HG02678 (cell line): ENCODE results near the gene KRTAP4-6.
"Not testable (repeated sequence)": the region's sequence is repeated elsewhere in the genome, so short reads cannot be mapped to it uniquely, and the experiment has no call there.

ENCODE experiments used
- ATAC-seq: cut with Tn5 transposase; IDR thresholded peaks from one replicate; pipeline ENCODE4 v1.9.1; 2021; ENCODE audit warnings: mild to moderate bottlenecking, moderate library complexity; ENCODE audit not compliant: unreplicated experiment

KRTAP4-6 gene

DNA sequence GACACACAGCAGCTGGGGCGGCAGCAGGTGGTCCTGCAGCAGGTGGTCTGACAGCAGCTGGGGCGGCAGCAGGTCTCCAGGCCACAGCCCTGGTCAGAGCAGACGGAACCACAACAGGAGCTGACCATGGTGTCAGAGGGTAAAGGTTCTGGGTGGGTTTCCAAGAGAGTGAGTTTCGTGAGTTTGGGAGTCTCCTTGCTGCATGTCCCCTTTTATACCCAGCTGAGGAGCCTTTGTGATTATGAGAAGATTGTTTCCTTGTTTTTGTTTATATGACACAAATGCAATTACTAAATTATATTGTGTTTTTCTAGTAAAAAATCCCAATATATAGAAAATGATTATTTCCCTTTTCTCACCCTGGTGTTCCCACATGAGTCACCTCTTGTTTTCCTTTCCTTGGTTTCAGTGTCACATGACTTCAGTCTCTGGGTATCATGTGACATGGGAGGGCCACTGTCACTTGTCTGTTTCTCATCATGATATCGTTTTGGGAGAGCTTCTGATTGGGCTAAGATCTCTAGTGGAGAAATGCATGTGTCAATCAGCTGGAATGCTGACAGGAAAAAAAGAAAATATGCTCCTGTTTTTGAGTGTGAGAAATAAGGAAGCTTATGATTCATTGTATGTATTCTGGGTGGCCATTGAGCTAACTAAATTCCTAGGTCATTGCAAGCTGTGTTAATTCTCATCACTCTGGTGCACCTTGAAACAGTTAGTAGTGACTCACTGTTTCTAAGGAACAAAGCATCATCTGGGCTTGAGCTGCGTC is at the start of gene KRTAP4-6:
Gene KRTAP4-6, minus strand, starts transcription at position 185 of the 772 bp plus-strand sequence. Its CDS starts 57 bp downstream, at position 128.
- ATAC-seq = no peak

DNA sequence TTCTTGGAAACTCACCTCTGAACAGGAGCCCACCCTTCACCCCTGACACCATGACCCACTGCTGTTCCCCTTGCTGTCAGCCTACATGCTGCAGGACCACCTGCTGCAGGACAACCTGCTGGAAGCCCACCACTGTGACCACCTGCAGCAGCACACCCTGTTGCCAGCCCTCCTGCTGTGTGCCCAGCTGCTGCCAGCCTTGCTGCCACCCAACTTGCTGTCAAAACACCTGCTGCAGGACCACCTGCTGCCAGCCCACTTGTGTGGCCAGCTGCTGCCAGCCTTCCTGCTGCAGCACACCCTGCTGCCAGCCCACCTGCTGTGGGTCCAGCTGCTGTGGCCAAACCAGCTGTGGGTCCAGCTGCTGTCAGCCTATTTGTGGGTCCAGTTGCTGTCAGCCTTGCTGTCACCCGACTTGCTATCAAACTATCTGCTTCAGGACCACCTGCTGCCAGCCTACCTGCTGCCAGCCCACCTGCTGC is 49.5 kb upstream of the KRTAP4-6 start, which contains the start of gene KRTAP9-1:
Gene KRTAP9-1, plus strand, starts transcription at position 51 of the 482 bp plus-strand sequence. Its CDS starts 0 bp downstream, at position 51.
- not testable (repeated sequence) for ATAC-seq

DNA sequence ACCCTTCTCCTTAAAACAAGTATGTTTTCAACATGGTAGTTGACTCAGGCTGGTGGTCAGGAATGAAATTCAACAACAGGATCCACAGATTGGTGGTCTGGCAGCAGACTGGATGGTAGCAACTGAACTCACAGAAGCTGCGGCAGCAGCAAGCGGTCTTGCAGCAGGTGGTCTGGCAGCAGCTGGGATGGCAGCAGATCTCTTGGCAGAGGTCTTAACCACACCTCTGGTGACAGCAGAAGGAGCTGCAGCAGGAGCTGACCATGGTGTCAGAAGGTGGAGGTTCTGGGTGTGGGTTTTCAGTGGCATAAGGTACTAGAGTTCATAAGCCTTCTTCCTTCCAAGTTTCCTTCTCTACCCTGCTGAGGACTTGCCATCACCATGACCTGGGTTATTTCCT is 46.5 kb upstream of the KRTAP4-6 start:
- ATAC-seq = no peak

DNA sequence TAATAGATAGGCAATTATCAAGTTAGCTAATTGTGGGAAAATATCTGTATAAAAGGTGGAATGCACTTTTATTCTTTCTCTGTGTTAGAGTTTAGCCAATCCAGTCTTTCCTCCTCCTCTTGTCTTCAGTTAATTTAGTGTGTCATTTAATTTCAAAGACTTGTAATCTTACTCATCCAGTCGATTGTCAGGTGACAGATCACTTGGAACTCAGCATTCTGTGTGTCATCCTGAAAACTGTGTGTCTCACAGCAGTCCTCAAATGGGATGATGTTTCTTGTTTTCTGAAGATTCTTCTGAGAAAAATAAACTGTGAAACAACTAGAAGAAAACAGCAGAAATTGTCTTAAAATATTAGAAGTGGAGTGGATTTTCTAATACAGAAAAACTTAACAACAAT is 44.7 kb upstream of the KRTAP4-6 start:
- ATAC-seq = no peak

DNA sequence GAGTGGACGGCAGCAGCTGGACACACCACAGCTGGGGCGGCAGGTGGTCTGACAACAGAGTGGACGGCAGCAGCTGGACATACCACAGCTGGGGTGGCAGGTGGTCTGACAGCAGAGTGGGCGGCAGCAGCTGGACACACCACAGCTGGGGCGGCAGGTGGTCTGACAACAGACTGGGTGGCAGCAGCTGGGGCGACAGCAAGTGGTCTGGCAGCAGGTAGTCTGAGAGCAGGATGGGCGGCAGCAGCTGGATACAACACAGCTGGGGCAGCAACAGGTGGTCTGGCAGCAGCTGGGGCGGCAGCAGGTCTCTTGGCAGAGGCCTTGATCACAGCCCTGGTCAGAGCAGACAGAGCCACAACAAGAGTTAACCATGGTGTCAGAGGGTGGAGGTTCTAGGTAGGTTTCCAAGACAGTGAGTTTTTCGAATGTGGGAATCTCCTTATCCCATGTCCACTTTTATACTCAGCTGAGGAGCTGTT is 44.2 kb upstream of the KRTAP4-6 start, which contains the start of gene KRTAP4-1:
Gene KRTAP4-1, minus strand, starts transcription at position 432 of the 482 bp plus-strand sequence. Its CDS starts 57 bp downstream, at position 375.
- ATAC-seq = no peak

DNA sequence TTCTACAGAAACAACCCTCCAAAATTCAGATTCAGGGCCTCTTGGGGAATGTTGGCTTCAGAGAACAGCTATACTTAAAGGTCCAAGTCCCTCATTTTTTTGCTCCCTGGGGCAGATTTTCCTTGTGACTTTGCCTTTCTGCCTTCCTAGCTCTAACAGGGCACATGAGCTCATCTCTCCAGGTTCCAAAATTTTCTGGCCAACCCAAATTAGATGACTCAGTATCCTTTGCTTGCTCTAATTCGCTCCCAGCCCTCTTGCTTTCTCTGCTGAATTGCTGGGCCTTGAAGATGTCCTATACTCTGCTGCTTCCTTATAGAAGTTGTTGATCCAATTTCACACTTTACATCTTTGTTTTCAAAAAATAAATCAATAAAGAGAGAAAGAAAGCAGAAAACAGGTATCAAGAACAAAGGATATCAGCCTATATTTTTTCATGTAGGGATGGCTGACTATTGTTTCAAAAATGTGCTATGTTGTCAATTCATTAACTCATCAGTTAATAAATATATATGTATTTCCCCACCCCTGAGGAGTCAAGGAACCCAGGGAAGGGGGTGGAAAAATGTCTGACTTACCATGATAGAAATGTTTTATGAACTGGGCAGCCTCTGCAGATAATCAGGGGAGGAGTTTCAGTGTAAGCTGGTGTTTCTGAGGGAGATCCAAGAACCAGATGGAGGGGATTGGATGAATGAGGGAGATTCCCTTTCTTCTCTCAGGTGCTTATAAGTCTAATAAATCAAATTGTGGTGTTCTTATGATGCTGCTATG is 38.7 kb upstream of the KRTAP4-6 start:
- no peak for ATAC-seq

DNA sequence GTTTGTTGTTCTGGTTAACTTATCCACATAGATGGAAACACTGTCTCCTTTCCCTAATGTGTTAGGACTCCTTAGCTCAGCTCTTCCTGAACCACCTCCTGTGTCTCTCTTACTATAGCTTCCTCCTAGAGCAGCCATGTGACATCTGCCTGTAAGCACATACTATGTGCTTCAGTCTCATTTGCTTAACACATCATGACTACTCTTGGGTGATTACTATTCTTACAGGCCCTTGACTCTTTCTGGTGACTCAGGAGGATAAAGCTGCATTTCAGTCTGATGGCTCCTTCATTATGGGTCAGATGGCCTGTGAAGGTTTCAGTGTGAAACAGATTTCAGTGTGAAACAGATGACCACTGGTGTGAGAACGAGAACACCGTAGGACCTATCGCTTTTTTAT is 38.0 kb upstream of the KRTAP4-6 start:
- ATAC-seq = no peak

DNA sequence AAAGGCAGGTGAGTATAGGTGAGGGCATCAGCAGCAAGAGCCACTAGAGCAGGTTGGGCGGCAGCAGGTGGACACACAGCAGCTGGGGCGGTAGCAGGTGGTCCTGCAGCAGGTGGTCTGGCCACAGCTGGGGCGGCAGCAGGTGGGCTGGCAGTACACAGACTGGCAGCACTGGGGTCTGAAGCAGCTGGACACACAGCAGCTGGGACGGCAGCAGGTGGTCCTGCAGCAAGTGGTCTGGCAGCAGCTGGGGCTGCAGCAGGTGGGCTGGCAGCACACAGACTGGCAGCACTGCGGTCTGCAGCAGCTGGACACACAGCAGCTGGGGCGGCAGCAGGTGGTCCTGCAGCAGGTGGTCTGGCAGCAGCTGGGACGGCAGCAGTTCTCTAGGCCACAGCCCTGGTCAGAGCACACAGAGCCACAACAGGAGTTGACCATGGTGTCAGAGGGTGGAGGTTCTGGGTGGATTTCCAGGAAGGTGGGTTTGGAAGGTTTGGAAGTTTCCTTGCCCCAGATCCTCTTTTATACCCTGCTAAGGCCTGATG is 37.5 kb upstream of the KRTAP4-6 start, which contains the start of gene KRTAP4-2:
Gene KRTAP4-2, minus strand, starts transcription at position 495 of the 545 bp plus-strand sequence. Its CDS starts 57 bp downstream, at position 438.
- ATAC-seq = no peak

DNA sequence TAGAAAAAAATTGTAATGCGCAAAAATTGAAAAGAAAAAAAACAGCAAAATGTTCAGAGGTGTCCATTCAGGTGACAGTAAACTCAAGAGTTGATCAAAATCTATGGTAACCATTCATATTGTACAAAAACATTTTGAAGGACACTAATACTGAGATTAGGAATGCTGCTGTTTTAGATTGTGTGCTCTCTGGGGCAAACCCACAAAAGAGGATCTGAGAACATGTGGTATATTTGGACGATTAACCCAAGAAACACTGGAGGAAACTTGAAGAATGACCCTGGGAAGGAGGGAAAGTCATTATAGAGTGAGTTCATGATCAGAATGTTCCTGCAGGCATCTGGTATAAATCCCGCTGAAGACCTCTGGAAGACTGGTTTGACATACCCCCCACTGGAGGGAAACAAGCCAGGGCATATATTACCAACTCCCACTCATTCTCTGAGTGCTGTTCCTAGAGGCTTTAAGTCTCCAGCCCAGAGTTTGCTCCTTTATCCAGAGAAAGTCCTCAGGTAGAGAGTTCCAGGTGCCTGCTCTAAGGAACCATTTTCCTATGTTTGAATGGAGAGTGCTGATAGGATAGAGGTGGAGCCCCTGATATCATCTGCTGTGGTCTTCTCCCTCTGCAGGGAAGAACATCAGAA is 36.5 kb upstream of the KRTAP4-6 start:
- ATAC-seq = no peak

DNA sequence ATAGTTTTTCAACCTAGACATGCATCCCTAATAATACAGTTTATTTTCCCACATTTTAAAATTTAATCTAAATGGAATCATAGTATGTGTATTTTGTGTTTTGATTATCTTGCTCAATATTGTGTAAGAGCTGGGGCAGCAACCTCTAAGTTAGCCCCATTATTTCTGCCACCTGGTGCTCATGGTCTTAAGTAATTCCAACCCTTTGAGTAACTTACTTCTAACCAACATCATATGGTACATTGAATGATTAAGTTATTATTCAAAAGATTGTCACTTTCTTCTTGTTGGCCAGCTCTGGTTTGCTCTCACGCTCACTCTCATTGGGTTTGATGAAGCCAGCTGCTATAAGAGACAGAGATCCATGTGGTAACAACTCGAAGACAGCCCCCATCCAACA is 31.5 kb upstream of the KRTAP4-6 start:
- ATAC-seq = no peak

DNA sequence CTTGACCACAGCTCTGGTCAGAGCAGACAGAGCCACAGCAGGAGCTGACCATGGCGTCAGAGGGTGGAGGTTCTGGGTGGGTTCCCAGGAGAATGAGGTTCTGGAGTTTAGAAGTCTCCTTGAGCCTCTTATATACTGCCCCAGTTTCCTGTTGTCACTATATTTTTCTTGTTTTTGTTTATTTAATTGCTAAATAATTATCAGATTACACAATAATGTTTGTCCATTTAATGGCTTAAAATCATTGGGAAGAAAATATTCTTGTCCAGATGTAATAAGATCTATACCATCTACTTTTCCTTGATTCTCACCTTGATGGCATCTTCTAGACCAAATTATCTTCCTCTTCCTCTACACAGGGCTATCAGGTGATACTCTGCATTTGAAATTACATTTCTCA is 27.8 kb upstream of the KRTAP4-6 start, which contains the start of gene KRTAP4-3:
Gene KRTAP4-3, minus strand, starts transcription at position 101 of the 400 bp plus-strand sequence. Its CDS starts 49 bp downstream, at position 52.
- ATAC-seq = no peak

DNA sequence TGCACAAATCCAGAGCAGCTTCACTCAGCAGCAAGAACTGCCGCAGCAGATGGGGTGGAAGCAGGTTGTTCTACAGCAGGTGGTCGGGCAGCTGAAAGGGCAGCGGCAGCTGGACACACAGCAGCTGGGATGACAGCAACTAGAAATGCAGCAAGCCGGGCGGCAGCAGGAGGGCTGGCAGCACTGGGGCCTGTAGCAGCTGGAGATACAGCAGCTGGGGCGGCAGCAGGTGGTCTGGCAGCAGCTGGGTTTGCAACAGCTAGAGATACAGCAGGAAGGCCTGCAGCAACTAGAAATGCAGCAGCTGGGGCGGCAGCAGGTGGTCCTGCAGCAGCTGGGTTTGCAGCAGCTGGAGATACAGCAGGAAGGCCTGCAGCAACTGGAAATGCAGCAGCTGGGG is 27.2 kb upstream of the KRTAP4-6 start:
- no peak for ATAC-seq

DNA sequence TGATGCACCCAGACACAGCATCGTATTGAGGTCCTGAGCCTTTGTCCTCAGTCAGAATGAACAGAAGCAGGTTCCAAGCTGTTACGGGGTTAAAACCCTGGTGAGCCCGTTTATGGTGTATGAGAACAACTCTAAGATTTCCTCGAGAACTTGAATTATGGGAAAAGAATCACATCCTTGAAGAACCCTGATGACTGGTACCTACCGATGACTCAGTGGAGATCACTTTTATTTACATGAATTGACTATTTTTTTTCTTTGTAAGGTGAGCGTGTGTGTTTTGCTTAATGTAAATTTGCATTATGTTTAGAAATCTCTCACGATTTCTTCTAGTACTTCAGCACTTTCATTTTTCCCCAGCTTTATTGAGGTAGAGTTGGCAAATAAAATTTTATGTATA is 23.5 kb upstream of the KRTAP4-6 start:
- ATAC-seq = no peak

DNA sequence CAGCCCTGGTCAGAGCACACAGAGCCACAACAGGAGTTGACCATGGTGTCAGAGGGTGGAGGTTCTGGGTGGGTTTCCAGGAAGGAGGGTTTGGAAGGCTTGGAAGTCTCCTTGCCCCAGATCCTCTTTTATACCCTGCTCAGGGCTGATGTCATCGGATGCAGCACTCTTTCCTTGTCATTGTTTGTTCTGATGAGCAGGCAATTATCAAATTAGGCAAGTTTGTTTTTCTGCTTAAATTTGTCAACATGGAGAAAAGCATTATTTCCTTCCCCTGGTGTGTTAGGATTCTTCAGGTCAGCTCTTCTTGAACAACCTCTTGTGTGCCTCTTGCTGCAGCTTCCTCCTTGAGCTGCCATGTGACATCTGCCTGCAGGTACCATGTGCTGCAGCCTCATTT is 20.3 kb upstream of the KRTAP4-6 start, which contains the start of gene KRTAP4-4:
Gene KRTAP4-4, minus strand, starts transcription at position 101 of the 400 bp plus-strand sequence. Its CDS starts 57 bp downstream, at position 44.
- ATAC-seq = no peak

DNA sequence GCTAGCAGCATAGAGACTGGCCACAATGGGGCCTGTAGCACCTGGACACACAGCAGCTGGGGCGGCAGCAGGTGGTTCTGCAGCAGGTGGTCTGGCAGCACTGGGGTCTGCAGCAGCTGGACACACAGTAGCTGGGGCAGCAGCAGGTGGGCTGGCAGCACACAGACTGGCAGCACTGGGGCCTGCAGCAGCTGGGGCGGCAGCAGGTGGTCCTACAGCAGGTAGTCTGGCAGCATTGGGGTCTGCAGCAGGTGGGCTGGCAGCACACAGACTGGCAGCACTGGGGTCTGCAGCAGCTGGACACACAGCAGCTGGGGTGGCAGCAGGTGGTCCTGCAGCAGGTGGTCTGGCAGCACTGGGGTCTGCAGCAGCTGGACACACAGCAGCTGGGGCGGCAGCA is 19.8 kb upstream of the KRTAP4-6 start:
- not testable (repeated sequence) for ATAC-seq

DNA sequence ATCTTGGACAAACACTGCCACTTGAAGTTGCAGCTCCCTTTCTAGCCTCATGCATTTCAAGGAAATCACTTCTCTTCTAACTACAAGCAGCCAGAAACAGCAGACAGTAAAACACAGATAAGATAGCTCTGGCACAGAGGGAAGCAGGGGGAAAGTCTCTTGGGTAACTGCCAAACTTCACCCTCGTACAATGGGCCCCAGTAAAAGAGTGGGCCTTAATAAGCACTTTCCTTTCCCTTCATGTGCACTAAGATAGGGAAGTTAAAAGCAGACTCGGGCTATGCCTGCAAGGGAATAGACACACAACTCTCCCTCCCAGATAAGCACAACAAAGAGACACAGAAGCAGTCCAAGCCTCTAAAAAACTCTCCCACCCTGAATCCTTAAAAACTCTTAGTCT is 13.5 kb upstream of the KRTAP4-6 start:
- ATAC-seq = no peak

DNA sequence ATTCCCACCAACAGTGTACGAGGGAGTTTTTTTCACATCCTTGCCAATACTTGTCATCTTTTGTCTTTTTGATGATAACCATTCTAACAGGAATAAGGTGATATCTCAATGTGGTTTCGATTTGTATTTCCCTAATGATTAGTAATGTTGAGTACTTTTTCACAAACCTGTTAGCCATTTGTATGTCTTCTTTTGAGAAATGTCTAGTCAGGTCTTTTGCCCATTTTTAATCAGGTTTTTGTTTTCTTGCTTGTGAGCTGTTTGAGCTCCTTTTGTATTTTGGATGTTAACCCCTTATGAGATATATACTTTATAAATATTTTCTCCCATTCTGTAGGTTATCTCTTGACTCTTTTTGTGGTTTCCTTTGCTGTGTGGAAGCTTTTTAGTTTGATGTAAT is 11.2 kb upstream of the KRTAP4-6 start:
- ATAC-seq = no peak

DNA sequence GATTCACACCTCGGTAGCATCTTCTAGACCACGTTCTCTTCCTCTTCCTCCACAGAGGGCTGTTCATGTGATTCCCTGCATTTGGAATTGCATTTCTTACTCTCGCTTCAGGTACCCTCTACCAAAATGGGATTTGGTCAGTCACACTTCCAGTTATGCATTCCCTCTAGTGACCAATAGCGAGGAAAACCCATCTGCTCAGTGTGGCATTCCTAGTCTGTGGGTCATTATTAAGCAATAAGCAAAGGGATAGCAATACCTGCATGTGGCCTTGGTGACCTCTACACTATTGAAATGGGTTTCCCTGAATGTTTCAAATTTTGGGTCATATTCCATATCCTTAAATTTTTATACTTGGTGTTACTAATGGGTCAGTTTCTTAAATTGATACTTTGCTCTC is 9.7 kb upstream of the KRTAP4-6 start:
- no peak for ATAC-seq

DNA sequence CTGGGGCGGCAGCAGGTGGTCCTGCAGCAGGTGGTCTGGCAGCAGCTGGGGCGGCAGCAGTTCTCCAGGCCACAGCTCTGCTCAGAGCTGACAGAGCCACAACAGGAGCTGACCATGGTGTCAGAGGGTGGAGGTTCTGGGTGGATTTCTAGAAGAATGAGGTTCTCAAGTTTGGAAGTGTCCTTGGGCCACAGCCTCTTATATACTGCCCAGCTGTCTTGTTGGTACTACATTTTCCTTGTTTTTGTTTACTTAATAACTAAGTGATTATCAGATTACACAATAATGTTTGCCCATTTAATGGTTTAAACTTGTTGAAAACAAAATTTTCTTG is 9.3 kb upstream of the KRTAP4-6 start, which contains the start of gene KRTAP4-5:
Gene KRTAP4-5, minus strand, starts transcription at position 174 of the 334 bp plus-strand sequence. Its CDS starts 58 bp downstream, at position 116.
- ATAC-seq = no peak

DNA sequence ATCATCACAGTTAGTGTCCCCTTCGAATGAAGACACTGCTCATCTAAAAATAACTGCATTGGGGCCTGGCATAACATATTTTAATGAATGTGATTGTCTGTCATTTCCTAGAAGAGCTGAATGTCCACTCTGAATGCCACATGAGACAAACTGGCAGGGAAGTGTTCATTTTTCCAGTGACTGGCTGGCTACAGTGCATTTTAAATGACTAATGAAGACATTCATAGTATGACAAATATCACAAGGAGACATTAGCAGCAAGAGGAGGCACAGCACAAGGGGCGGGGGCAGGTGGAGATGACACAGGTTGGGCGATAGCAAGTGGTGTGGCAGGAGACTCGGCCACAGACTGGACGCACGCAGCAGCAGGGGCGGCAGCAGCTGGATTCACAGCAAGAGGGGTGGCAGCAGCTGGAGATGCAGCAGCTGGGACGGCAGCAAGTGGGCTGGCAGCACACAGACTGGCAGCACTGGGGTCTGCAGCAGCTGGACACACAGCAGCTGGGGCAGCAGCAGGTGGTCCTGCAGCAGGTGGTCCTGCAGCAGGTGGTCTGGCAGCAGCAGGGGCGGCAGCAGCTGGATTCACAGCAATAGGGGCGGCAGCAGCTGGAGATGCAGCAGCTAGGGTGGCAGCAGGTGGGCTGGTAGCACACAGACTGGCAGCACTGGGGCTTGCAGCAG is 8.8 kb upstream of the KRTAP4-6 start:
- not testable (repeated sequence) for ATAC-seq
